HG02870 (cell line): ENCODE data around the gene AGT.
"Not testable (repeated sequence)": the region's sequence is repeated elsewhere in the genome, so short reads cannot be mapped to it uniquely, and the experiment has no call there.

Experiments used
- ATAC-seq: cut with Tn5 transposase; IDR thresholded peaks from one replicate; pipeline ENCODE4 v1.9.1; 2021; ENCODE audit warnings: mild to moderate bottlenecking, moderate library complexity; ENCODE audit not compliant: unreplicated experiment

AGT gene

GRCh38 chr1:230744382-230744781 is 30.5 kb upstream of the AGT start:
- ATAC-seq: no peak

- no peak for ATAC-seq
These were observed 30.0 kb upstream of the AGT start for GRCh38 chr1:230743899-230744298.

GRCh38 chr1:230739564-230740290 is 25.8 kb upstream of the AGT start:
- no peak for ATAC-seq

GRCh38 chr1:230737622-230738262 is 23.8 kb upstream of the AGT start:
- no peak for ATAC-seq

GRCh38 chr1:230735447-230735846 is 21.5 kb upstream of the AGT start:
- no peak for ATAC-seq

- no peak for ATAC-seq
These were observed 17.1 kb upstream of the AGT start for GRCh38 chr1:230730977-230731376.

GRCh38 chr1:230728710-230729392 is 14.9 kb upstream of the AGT start:
- ATAC-seq: no peak

GRCh38 chr1:230725256-230726012 is 11.5 kb upstream of the AGT start:
- ATAC-seq: no peak

GRCh38 chr1:230721849-230722522 is 8.1 kb upstream of the AGT start:
- ATAC-seq: not testable (repeated sequence)

- no peak for ATAC-seq
These were observed 3.3 kb upstream of the AGT start for GRCh38 chr1:230717251-230717650.

- not testable (repeated sequence) for ATAC-seq
These were observed 2.5 kb upstream of the AGT start for GRCh38 chr1:230716453-230716852.

GRCh38 chr1:230715510-230715909 is 1.6 kb upstream of the AGT start:
- no peak for ATAC-seq

- no peak for ATAC-seq
These were observed 391 bp downstream of the AGT start for GRCh38 chr1:230713547-230713914.

- ATAC-seq: no peak
These were observed 784 bp downstream of the AGT start for GRCh38 chr1:230713138-230713537.

GRCh38 chr1:230712470-230712942 is 1.4 kb downstream of the AGT start:
- no peak for ATAC-seq

- ATAC-seq: no peak
These were observed 2.7 kb downstream of the AGT start for GRCh38 chr1:230711245-230711644.

- ATAC-seq: no peak
These were observed 3.4 kb downstream of the AGT start for GRCh38 chr1:230710543-230710904.

GRCh38 chr1:230709619-230710542 is 4.0 kb downstream of the AGT start:
- ATAC-seq: no peak
